SH-SY5Y (cell line): ENCODE results near the gene SEH1L.

Experiments used
- GATA2 ChIP-seq: IDR thresholded peaks from 2 replicates; pipeline ENCODE4 v1.6.1; 2011; ENCODE audit warnings: mild to moderate bottlenecking, low read depth, low read length
- GATA3 ChIP-seq: IDR thresholded peaks from 2 replicates; pipeline ENCODE4 v1.6.1; 2011; ENCODE audit warnings: low read depth, mild to moderate bottlenecking, low read length, moderate library complexity

SEH1L gene

DNA sequence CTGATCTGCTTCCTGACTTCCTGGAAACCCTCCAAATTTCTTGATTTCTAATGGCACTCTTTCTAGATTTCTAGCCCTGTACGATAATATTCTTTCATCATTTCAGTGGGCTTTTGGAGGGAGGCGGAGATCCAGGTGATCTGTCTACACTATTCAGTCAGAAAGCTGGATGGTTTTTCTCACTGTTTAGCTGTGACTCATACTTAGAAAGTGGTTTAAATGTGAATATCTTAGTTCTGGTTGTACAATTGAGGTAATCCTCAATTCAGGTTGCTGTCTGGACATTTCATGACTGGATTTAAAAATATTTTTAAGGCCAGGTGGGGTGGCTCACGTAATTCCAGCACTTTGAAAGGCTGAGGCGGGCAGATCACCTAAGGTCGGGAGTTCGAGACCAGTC is 20.8 kb downstream of the SEH1L start:
- TF ChIP-seq GATA3 (no peak), GATA2 (no peak)

DNA sequence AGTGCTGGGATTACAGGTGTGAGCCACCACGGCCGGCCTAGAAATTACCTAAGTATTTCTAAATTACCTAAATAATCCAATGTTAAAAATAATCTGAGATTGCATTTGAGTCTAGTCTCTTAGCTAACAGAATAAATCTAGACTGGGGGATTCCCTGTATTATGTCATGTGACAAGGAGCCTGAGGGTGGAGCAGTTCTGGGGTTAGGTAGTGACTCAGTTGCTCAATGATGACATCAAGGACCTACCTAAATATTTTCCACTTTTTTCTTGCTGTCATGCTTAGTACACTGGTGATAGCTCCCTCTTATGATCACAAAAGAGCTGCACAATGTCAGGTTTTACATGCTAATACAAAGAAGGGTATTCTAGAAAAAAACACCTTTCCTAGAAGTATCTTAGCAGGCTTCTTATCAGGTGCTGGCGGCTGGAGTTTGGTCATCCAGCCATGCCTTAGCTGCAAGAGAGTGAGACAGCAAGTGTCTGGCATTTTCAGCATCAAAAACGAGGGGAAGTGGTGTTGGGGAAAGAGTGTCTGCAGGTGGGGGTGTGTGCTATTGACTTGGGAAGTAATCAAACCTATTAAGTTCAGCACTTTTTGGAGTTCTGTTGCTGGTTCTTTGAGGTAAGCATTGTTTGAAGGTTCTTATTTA is 25.9 kb downstream of the SEH1L start:
- TF ChIP-seq GATA3 = no peak
- TF ChIP-seq GATA2 = no peak

DNA sequence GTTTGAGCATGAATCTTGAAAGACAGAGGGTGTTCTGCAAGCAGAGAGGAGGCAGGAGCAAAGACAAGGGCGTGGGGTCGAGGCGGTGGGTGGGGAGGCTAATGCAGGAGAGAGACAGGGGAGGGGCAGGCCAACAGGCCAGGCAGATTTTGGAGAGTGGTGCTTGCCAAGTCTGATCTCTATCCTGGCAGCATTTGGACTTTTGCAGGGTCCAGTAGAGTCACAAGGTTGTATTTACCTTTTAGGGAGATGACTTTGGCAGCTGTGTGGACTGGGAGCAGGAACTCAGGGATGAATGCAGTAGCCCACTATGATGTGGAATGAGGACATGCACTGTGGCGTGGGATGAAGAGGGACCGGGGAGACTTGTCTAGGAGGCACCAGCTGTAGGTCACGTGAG is 27.7 kb downstream of the SEH1L start:
- TF ChIP-seq GATA2 (no peak), GATA3 (no peak)

DNA sequence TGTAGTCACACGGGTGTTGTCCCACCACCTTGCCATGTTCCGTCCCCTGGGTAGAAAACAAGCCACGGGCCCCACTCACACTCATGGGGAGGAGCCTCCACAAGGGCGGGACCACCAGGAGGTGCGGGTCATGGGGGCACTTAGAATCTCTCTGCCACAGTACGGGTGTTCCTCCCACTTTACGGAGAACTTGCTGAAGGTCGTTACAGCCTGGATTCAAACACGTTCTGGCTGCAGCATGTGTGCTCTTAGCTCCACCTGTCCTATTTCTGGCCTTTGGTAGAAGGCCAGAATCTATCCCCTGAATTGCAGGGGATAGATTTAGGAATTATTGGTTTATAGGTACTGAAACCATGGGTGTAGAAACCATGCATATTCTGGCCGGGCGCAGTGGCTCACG is 28.5 kb downstream of the SEH1L start:
- no peak for TF ChIP-seq GATA2

DNA sequence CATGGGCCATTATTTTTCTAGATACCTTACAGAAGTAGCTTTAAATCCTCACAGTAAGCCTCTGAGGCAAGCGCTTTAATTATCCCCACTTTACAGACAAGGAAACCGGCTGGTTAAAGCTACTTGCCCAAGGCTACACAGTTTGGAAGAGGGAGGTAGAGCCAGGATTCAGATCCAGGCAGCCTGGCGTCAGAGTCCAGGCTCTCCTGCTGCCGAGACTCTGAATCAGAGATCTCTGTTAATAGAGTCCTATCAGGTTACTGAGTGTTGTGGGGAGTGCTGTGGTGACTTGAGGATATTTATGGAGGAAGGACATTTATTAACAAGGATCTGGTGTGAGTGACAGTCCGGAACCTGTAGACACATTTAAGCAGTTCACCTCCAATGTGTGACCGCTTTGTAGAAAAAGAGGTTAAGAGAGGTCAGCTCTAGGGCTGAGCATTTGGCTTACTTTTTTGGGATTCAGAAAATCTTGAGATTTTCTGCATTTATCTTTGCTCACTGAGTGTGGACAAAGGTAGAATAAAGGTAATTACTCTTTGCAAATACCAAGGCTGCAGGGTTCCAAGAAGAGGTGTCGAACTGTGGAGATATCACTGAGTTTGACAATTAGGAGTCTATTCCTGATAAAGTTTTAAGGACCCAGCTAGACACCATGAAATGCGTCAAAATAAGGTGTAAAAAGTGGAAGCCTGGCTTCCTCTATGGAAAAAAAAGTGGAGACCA is 41.7 kb downstream of the SEH1L start:
- TF ChIP-seq GATA3 = no peak
- no peak for TF ChIP-seq GATA2

DNA sequence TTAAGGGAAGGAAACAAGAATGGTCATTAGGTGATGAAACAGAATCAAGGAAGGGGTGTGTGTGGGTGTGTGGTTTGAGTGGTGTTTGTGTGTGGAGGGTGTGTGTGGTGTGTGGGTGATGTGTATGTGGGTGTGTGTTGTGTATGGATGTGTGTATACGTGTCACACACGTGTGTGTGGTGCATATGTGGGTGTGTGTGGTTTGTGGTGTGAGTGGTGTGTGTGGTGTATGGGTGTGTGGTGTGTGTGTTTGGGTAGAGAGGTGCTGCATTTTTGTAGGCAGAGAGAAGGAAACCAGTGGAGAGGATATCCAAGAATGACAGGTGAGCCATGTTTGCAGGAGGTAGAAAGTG is 42.3 kb downstream of the SEH1L start:
- TF ChIP-seq GATA2 = no peak
- TF ChIP-seq GATA3 = no peak

DNA sequence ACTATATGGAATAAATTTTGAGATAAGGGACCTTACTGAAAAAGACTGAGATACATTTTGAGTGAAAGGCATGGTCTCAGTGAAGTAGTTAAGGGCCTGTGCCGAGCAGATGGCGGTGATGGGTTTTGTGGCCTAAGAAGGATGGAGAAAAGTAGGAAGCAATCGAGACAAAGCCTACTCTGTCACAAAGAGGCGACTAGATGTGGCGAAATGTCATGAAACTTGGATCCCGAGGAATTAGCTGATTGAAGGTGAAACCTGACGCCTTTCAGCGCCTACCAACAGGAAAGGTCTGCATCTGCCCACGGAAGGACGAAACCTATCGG is 42.8 kb downstream of the SEH1L start:
- TF ChIP-seq GATA3 (no peak), GATA2 (no peak)

DNA sequence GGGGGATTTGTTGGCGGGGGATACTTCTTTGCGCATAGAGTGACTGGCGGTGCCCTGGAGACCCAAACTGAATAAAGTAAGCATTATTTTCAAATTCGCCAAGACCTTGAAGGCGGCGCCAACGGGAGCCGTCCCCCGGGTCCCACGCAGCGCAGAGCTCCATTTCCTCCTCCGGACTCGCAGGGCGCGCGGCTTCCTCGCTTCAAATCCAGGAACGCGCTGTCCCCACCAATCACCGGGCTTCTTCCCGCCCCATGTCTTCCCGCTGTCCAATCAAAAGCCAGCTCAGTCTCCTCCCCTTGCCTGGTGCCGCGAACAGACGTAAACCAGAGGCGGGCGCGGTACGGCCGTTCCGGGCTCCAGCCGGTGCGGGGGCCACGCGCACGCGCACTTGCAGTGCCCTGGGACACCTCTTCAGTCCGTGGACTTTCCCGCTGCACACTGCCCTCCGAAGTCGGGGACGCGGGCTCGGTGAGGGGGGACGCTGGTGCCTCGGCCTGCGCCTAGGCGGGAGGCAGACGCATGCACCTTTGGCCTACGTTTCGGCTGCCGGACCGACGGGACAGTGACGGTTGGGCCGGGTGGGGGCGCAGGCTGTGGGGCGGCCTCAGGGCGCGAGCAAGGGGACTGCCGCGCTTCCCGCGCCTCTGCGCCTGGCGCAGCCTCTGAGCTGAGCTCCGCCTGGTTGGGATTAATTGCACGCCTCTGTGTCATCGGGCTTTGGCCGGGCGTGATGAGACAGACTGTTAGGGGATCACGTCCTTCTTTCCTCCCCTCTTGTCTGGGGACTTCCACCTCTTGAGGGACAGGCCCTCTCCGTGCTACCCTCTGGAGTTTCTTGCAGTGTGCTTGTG is 43.4 kb downstream of the SEH1L start, which contains the start of gene CEP192:
CEP192 (plus strand) TSS at position 396 of the 854 bp plus-strand sequence. CDS start 8,063 bp downstream, outside the sequence.
- TF ChIP-seq GATA3 (no peak), GATA2 (no peak; the same call in 1 of the 2 replicates)

DNA sequence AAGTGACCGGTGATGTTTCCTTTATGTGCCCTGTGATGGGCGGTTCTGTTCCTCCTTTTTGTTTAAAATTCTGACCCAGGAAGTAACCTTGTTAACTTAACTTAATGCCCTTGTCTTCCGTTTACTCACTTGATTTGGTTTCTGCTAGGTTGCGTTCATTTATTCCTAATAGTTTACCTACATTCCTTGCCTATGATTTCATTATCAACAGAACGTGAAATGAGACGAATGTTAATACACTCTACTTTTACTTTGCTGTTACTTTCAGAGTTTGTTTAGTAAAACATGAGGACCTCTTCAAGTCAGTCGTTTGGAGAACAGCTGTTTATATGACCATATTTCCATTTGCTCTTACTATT is 44.0 kb downstream of the SEH1L start:
- TF ChIP-seq GATA3 (no peak), GATA2 (no peak)

DNA sequence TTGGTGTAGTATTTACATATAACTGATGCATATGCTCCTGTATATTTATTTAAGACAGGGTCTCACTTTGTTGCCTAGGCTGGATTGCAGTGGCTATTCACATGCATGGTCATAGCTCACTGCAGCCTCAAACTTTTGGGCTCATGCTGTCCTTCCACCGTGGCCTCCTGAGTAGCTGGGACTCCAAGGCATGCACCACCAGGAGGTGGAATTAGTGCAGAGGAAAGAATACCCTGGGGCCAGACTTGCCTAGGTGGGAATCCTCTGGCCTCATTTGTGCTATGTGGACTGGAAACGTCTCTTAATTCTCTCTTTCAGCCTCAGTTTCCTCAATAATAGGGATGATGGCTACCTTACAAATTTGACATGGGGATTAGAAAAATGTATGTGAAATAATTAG is 45.6 kb downstream of the SEH1L start:
- no peak for TF ChIP-seq GATA3
- no peak for TF ChIP-seq GATA2

DNA sequence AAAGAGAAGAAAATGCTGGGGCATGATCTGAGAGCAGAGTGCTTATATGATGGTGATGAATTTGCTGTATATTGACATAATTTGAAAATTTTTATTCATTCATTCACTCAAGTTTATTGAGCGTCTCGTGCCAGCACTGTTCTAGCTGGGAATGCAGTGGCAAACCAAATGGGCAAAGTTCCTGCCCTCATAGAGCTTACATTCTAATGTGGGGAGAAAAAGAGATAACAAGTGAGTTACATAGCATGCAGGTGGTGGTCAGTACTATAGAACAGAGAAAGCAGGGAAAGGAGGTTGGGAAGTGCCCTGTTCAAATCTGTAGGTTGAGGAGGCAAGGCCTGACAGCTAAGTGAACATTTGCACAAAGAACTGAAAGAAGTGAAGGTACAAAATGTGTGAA is 47.6 kb downstream of the SEH1L start:
- no peak for TF ChIP-seq GATA2
- TF ChIP-seq GATA3 = no peak

DNA sequence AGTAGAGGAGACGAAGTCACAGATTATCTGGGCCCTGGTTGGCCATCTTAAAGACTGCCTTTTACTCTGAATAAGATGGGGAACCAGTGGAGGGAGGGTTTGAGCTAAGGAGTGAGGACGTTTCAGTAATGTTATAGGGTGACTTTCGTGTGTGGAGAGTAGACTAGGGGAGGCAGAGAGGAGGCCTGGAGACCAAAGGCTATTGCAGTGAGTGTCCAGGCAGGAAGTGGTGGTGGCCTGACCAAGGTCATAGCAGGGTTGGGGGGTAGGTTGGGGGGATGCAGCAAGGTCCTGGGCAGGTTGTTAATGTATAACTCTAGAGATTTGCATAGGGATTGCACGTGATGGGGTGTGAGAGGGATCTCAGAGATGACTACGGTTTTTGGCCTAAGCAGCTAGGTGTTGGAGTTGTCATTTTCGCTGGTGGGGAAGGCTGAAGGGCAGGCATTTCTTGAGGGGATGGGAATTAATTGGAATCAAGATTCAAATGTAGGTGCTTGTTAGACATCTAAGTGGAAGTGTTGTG is 48.2 kb downstream of the SEH1L start:
- TF ChIP-seq GATA3 (no peak), GATA2 (no peak)

DNA sequence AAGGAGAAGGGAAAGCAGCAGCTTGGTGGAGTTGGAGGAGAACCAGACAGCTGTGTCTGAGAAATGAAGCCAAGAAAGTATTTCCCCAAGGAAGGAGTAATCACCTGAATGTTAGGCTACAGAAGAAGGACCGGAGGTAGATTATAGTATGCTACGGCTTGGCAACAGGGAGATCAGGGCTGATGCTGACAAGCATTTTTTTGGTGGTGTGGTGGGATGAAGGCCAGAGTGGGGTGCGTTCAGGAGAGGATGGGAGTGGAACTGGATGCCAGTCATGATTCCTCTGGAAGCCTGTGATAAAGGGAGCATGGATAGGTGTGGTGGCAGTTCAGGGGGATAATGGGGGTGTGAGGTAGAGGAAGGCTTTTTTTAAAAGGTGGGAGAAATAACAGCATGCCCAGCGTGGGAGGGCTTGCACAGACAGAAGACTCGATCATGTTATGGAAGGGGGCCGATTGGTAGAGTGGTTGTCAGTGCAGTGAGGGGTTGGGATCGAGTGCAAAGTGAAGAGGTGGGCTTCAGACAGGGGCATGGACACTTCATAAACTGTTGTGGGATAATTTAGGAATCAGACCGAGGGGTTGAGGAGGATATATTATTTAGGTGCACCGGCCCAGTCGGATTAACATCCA is 49.0 kb downstream of the SEH1L start:
- TF ChIP-seq GATA3 (no peak), GATA2 (no peak)

DNA sequence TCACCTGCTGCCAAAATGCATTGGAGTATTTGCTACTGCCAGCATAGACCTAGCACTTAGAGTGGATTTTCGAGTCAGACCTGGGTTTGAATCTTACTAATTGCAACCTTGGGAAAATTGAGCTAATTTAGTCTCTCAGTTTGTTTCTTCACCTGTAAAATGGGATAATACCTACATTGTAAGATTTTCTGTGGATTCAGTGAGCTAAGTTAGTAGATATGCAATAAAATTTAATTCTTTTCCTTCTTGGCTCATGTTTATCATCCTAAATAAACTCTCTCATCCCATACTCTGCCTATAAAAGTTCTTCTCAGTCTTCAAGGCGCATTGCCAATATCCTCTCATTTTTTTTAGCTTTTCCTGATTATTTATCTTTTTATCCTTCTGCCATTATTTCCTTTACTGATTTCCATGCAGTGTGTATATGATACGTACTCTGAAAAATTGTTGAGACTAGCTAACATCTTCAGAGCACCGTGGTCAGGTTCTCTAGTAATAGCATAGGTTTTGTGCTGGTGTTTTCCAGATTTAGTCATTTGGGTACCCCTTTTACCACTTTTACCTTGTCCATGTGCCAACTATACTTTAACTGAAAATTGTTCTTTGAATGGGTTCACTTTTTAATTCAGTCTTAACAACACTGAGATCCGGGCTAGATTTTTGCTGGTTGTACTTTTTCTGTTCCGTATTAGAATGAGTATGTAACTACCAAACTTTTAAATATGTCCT is 50.7 kb downstream of the SEH1L start:
- no peak for TF ChIP-seq GATA2
- no peak for TF ChIP-seq GATA3
